HG03103 (cell line): ENCODE measurements around the gene MAP7D1.
A peak's percentile ranks its signal among the peaks of the same experiment; 100 is the strongest.
"Not testable (repeated sequence)": the region's sequence is repeated elsewhere in the genome, so short reads cannot be mapped to it uniquely, and the experiment has no call there.

Source experiments
- ATAC-seq: cut with Tn5 transposase; IDR thresholded peaks from one replicate; pipeline ENCODE4 v1.9.1; 2021; ENCODE audit warnings: low read depth; ENCODE audit not compliant: unreplicated experiment

The MAP7D1 gene

GRCh38 chr1:36198641-36199040 lies 42.7 kb downstream of the MAP7D1 start:
- no peak for ATAC-seq

DNA sequence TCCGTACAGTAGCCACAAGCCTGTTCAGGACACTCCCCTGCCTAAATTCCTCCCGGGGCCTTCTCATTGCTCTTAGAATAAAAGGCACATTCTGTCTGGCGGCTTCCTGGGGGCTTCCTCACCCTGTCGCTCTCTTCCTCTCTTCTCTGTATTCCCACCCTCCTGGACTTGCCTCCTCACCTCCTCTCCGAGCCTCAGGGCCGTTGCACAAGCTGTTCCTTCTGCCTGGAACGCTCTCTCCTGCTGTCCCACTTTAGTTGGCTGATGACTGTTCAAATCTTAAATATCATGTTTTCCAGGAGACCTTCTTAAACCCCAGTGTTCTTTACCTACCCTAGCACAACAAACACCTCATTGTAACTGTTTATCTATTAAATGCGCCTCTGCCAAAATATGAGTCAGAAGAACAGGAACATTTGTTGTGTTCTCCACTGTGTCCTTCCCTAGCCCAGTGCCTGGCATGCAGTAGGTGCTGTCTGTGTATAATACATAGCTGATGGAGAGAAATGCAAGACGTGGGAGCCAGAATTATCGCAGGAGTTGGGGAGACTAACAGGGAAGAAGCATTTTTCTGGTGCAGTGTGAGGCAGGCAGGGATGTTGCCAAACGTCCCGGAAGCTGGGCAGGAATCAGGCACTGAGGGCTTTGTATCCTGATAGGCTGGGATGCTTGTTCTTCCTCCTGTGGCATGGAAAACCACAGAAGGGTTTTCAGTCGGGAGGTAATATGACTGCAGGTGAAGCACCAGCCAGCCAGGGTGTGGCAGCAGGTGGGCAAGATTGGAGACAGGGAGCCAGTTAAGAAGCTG lies 44.2 kb downstream of the MAP7D1 start:
- no peak for ATAC-seq

GRCh38 chr1:36203027-36203553 lies 47.1 kb downstream of the MAP7D1 start:
- ATAC-seq = no peak

DNA sequence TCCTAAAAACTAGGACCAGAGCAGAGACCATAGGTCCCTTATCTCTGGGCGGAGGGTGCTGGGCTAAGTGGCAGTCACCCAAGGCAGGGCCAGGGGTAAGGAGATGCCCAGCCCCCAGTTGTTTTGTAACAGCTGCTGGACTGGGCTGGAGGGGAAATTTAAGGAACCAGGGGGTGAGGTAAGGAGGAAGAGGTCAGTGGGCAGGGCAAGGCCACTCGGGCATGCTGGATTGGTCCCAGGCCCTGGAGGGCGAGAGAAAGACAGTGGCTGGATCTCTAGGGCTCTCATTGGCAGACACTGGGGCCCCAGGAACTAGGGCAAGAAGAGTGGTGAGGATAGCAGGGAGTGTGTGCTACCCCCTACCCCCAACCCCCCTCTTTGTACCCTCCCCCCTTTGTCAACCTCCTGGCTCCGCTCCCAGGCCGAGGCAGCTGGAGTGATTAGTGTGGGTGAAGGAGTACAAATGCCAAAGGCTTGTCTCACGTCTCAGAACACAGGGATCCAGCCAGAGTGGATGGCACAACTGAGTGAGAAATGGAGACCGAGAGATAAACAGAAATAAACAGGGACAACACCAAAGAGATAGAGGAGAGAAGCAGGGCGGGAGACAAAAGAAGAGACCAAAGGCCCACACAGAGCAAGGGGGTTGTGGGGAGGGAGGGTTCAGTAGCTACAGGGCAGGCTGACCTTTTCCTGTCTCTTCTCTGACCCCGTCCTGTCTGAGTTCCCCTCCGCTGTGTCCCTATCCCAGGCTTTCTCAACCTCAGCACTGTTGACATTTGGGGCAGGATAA lies 47.8 kb downstream of the MAP7D1 start:
- no peak for ATAC-seq

DNA sequence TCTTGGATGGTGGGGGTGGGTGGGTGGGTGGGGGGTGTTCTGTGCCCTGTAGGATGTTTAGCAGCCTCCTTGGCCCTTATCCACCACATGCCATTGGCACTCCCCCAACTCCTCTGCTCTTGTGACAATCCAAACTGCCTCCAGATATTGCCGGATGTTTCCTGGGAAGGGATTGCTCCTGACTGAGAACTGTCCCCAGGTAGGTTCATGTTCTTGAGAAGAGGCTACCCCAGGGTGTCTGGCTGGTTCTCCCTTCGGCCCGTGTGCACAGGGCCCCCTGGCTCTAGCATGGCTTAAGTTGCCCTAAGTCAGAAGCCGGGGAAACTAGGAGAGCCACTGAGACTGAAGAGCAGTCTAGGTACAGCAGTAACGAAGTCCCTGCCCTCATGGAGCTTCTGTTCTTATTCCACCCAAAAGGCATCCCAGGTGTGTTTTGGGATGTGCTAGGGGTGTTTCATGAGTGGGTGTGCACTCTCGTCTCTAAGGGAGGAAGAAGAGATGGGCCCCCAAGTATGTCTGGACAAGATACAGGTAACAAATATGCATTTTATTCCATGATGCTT lies 48.5 kb downstream of the MAP7D1 start:
- no peak for ATAC-seq

GRCh38 chr1:36206323-36206858 lies 50.4 kb downstream of the MAP7D1 start:
- ATAC-seq = no peak

DNA sequence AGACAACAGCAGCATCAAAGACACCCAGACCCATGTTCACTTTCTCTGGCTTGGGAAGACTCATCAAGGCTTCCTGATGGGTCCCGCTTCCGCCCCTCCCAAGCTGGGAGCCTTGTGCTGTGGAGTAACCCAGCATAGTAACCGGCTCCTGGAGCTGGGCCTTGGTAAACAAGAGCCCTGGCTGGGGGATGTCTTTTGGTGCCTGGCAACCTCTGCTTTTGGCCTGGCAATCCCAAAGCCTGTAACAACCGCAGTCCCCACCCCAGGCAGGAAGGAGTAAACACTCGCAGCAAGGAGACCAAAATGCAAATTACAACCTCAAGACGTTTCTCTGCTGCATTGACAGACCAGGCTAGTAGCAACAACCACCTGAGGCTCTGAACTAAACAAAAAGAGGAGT lies 51.4 kb downstream of the MAP7D1 start:
- ATAC-seq = no peak

- ATAC-seq = no peak
These were observed 53.2 kb downstream of the MAP7D1 start for GRCh38 chr1:36208978-36209703.

DNA sequence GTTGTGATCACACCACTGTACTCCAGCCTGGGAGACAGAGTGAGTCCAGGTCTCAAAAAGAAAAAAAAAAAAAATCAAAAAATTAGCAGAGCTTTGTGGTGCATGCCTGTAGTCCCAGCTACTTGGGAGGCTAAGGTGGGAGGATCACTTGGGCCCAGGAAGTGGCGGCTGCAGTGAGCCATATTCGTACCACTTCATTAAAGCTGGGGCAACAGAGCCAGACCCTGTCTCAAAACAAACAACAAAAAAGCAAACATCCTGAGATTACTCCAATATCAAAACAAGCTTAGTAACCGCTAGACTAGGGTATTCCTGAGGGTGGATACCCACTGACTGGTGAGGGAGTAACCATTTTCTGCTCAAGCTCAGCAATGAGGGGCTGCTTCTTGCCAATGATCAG lies 55.3 kb downstream of the MAP7D1 start:
- ATAC-seq = no peak

DNA sequence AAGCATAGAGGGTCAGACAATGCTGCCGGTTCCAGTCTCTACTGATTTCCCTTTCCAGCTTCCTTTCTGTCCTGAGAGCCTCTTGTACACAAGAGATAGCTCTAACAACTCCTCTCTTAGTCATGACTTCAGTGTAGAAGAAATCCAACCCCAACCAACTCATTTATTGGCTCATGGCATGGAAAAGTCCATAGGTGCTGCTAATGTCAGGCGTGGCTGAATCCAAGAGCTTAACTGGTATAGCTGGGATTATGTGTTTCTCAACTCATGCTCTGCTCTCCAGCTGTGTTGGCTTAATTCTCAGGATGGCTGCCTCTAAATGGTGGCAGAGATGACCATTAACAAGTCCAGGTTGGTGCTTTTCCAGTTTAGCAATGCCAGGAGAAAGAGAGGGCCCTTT lies 55.9 kb downstream of the MAP7D1 start:
- ATAC-seq = no peak

DNA sequence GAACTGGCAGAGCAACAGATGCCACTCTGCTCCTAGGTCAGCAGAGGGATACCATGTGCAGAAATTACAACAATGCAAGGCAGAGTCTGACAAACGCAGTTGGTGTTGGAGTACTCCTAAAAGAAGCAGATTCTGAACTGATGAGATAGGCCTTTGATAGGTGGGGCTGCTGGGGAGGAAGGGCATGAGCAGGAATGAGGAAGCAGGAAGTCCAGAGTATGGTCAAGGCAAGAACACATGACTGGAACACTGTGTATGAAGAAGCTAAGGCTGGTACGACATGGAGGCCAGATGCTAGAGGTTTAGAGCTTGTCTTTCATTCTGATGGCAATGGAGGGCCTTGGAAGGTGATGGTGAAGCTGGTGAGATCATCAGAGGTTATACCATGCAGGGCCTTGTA lies 56.8 kb downstream of the MAP7D1 start:
- ATAC-seq = no peak

- no peak for ATAC-seq
These were observed 61.7 kb downstream of the MAP7D1 start for GRCh38 chr1:36217670-36218069.

GRCh38 chr1:36221901-36222300 lies 65.9 kb downstream of the MAP7D1 start:
- not testable (repeated sequence) for ATAC-seq

GRCh38 chr1:36222481-36223380 lies 66.8 kb downstream of the MAP7D1 start:
- ATAC-seq = no peak

DNA sequence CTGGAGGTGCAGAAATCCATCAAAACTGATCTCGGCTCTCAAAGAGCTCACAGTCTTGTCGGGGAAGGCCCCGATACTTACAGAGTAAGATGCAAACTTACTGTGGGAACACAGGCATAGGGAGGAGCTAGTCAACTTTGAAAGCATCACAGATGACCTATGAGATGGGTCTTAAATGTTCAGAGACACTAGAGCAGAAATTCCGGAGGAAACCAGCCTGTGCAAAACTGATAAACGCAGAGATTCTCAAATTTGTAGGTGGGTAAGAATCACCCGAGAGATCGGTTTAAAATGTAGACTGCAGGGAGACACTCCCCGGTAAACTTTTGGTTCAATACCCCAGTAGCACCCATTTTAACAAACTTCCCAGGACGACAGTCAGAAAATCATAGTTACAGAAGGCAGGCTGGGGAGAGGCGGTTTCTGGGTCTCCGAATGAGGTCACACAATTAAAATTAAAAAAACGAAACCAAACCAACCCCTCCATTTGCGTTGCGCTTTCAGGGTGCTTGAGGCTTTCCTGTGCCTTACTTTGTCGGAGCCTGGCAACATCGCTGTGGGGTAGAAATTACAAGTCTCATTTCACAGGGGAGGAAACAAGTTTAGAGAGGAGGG lies 67.5 kb downstream of the MAP7D1 start:
- peak; percentile 6 for ATAC-seq

GRCh38 chr1:36223996-36224536 lies 68.1 kb downstream of the MAP7D1 start, which contains the start of gene THRAP3:
TSS of gene THRAP3 (plus strand) at chr1:36224443. CDS start at chr1:36282564, 58,121 bp downstream.
- ATAC-seq = peak; percentile 82

- peak; percentile 48 for ATAC-seq
These were observed 68.8 kb downstream of the MAP7D1 start for GRCh38 chr1:36224537-36225282.
